Mesendoderm (in vitro differentiated cells): ENCODE data around the gene FAS.
A peak's percentile ranks its signal among the peaks of the same experiment; 100 is the strongest.
"Not testable (repeated sequence)": the region's sequence is repeated elsewhere in the genome, so short reads cannot be mapped to it uniquely, and the experiment has no call there.

Source experiments
- DNase-seq: peaks from one replicate; pipeline ENCODE4 v3.0.0; 2013
- H2AK5ac ChIP-seq: 2 replicates; pipeline ENCODE4 v1.6.1; 2013; ENCODE audit warnings: low read length, inconsistent platforms
- H2BK120ac ChIP-seq: 2 replicates; pipeline ENCODE4 v1.6.1; 2013; ENCODE audit warnings: low read depth, mild to moderate bottlenecking, low read length, moderate library complexity, mixed read lengths
- H2BK15ac ChIP-seq: replicated peaks from 2 replicates; pipeline ENCODE4 v1.6.1; 2013; ENCODE audit warnings: low read depth, mild to moderate bottlenecking, moderate library complexity
- H2BK5ac ChIP-seq: 2 replicates; pipeline ENCODE4 v1.6.1; 2013; ENCODE audit warnings: low read length, inconsistent platforms
- H3K18ac ChIP-seq: 2 replicates; pipeline ENCODE4 v1.6.1; 2013; ENCODE audit warnings: mild to moderate bottlenecking, low read length, mixed read lengths
- H3K23ac ChIP-seq: one replicate; pipeline ENCODE4 v1.6.1; 2013; ENCODE audit warnings: low read length
- H3K27ac ChIP-seq: 2 replicates; pipeline ENCODE4 v1.5.1; 2013; ENCODE audit warnings: low read depth, mild to moderate bottlenecking, inconsistent platforms, low read length, moderate library complexity
- H3K27me3 ChIP-seq: 2 replicates; pipeline ENCODE4 v1.6.1; 2013; ENCODE audit warnings: low read length, control low read depth, mild to moderate bottlenecking, inconsistent platforms; ENCODE audit not compliant: insufficient read depth, poor library complexity
- H3K36me3 ChIP-seq: 2 replicates; pipeline ENCODE4 v1.6.1; 2013; ENCODE audit warnings: low read length, inconsistent platforms; ENCODE audit not compliant: control insufficient read depth, insufficient read depth
- H3K4ac ChIP-seq: one replicate; pipeline ENCODE4 v1.6.1; 2013; ENCODE audit warnings: low read depth, mild to moderate bottlenecking, low read length, moderate library complexity
- H3K4me1 ChIP-seq: 2 replicates; pipeline ENCODE4 v1.6.1; 2013; ENCODE audit warnings: low read depth, low read length, inconsistent platforms; ENCODE audit not compliant: control insufficient read depth
- H3K4me2 ChIP-seq: 2 replicates; pipeline ENCODE4 v1.6.1; 2013; ENCODE audit warnings: low read length
- H3K4me3 ChIP-seq: 2 replicates; pipeline ENCODE4 v1.5.1; 2013; ENCODE audit warnings: mild to moderate bottlenecking, low read length
- H3K56ac ChIP-seq: one replicate; pipeline ENCODE4 v1.6.1; 2013; ENCODE audit warnings: low read length
- H3K79me1 ChIP-seq: 2 replicates; pipeline ENCODE4 v1.6.1; 2013; ENCODE audit warnings: low read length, inconsistent platforms
- H3K79me2 ChIP-seq: 2 replicates; pipeline ENCODE4 v1.6.1; 2013; ENCODE audit warnings: mild to moderate bottlenecking, low read length; ENCODE audit not compliant: control insufficient read depth, insufficient read depth
- H3K9ac ChIP-seq: 2 replicates; pipeline ENCODE4 v1.6.1; 2013; ENCODE audit warnings: low read length, inconsistent platforms
- H4K5ac ChIP-seq: one replicate; pipeline ENCODE4 v1.6.1; 2013; ENCODE audit warnings: low read length
- H4K8ac ChIP-seq: one replicate; pipeline ENCODE4 v1.6.1; 2013; ENCODE audit warnings: low read depth, mild to moderate bottlenecking, control low read depth, low read length, moderate library complexity
- WGBS: extraction: QIAGEN DNeasy Blood & Tissue Kit; methylation state at CpG from one replicate; pipeline ENCODE4 v1.1.7; 2013; ENCODE audit warnings: low lambda C conversion rate, missing lambda C conversion rate; ENCODE audit not compliant: insufficient coverage; ENCODE audit errors: extremely low coverage; 5-methylcytosine and 5-hydroxymethylcytosine counted together

Gene FAS

DNA sequence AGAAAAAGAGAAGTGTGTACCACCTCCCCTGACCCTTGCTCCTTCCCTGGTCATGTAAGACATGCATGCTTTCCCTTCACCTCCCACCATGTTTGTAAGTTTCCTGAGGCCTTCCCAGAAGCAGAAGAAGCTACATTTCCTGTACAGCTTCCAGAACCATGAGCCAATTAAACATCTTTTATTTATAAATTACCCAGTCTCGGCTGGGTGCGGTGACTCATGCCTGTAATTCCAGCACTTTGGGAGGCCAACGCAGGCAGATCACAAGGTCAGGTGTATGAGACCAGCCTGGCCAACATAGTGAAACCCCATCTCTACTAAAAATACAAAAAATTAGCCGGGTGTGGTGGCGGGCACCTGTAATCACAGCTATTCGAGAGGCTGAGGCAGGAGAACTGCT, 30.9 kb downstream of the FAS start:
- not testable (repeated sequence) for H2AK5ac ChIP-seq, H3K27ac ChIP-seq, H2BK5ac ChIP-seq, H3K23ac ChIP-seq, H3K4me2 ChIP-seq, H3K36me3 ChIP-seq, H3K4me3 ChIP-seq, H3K27me3 ChIP-seq, H4K5ac ChIP-seq, H4K8ac ChIP-seq, H3K18ac ChIP-seq, H3K4ac ChIP-seq, H3K79me2 ChIP-seq, H3K9ac ChIP-seq, H2BK120ac ChIP-seq, H3K4me1 ChIP-seq, H3K56ac ChIP-seq, DNase-seq, H2BK15ac ChIP-seq, H3K79me1 ChIP-seq
- no CpG with 5 or more reads among the region's 6 CpGs for WGBS

DNA sequence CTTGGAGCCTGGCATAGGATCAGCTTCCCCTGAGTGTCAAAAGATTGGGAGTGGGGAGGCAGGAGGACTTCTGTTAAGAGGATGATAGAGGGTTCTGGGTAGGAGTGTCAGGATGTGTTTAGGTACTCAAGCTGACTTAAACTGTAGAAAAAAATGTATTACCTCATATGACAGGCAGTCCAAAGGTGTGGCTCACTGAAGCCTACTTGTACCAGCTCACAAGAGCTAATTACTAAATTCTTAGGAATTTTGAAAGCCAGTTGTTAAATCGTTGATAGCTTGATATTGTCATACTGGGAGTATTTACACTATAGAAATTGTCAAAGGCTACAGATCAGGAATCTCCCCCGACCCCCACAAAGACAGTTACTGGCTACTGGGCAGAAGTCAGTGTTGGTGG, 32.1 kb downstream of the FAS start:
- Histone ChIP-seq H3K56ac (no peak overlapping the region), H3K36me3 (no peaks in the 10 kb centered on the region), H2BK120ac (no peak overlapping the region), H3K27me3 (no peaks in the 10 kb centered on the region), H3K79me1 (no peaks in the 10 kb centered on the region), H3K23ac (no peak overlapping the region), H3K4me3 (no peak overlapping the region), H4K5ac (no peak overlapping the region), H3K4me1 (no peaks in the 10 kb centered on the region), H3K18ac (no peak overlapping the region), H3K9ac (no peak overlapping the region), H2AK5ac (no peak overlapping the region), H2BK15ac (no peak overlapping the region), H2BK5ac (no peak overlapping the region), H3K4ac (no peak overlapping the region), H3K4me2 (no peak overlapping the region), H4K8ac (no peak overlapping the region), H3K27ac (no peak overlapping the region), H3K79me2 (no peaks in the 10 kb centered on the region)
- DNase-seq: no peak
- no CpG with 5 or more reads among the region's 2 CpGs for WGBS

DNA sequence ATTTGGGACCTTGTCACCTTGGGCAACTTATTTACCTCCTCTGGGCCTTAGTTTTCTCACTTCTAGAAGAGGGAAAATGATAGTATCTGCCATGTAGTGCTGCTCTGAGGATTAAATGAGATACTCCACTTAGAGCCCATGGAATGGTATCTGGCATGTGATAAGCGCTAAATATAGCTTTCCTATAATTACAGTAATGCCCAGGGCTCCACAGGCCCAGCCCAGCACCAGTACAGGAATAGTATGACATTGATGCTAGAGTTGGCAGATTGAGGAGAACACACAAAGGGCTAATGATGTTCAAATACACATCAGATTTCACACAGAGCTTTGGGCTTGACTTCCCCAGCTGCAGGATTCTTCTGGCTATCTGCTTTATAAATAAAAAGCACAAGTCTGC, 34.9 kb downstream of the FAS start:
- no CpG with 5 or more reads among the region's 1 CpG for WGBS
- Histone ChIP-seq H3K18ac (no peak overlapping the region), H3K56ac (no peak overlapping the region), H2BK5ac (no peak overlapping the region), H3K4me2 (no peak overlapping the region), H3K27me3 (no peaks in the 10 kb centered on the region), H2BK120ac (no peak overlapping the region), H2AK5ac (no peak overlapping the region), H3K79me2 (no peaks in the 10 kb centered on the region), H4K5ac (no peak overlapping the region), H3K36me3 (no peaks in the 10 kb centered on the region), H3K4me3 (no peak overlapping the region), H3K9ac (no peak overlapping the region), H3K4ac (no peak overlapping the region), H3K79me1 (no peaks in the 10 kb centered on the region), H2BK15ac (no peak overlapping the region), H3K23ac (no peak overlapping the region), H4K8ac (no peak overlapping the region), H3K27ac (no peak overlapping the region), H3K4me1 (no peaks in the 10 kb centered on the region)
- DNase-seq: no peak

DNA sequence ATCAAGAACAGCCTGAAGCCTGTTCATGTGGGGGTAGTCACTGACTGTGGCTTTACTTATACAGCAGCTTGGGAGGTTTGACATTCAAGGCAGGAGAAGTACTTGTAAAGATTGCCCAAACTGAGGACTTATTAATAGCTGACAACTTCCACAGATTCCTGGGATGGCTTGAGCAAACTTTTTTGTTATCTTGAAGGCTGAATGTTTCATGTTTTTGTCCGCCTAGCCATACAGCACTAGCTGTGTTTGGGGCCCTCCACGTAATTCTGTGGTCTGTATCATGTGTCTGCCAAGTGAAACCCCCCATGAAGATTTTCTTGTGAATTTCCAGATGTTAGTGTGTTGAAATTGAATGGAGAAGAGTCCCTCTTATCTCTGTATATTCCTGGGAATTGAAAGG, 38.6 kb downstream of the FAS start:
- Histone ChIP-seq H3K4me1 (peaks cover 5% of the 10 kb centered on the region), H3K4ac (no peak overlapping the region), H3K4me2 (no peak overlapping the region), H3K23ac (no peak overlapping the region), H4K8ac (no peak overlapping the region), H3K9ac (no peak overlapping the region), H4K5ac (no peak overlapping the region), H2BK15ac (no peak overlapping the region), H2AK5ac (no peak overlapping the region), H2BK5ac (no peak overlapping the region), H3K56ac (no peak overlapping the region), H3K27ac (no peak overlapping the region), H3K18ac (no peak overlapping the region), H2BK120ac (no peak overlapping the region), H3K79me1 (no peaks in the 10 kb centered on the region), H3K36me3 (no peaks in the 10 kb centered on the region), H3K79me2 (no peaks in the 10 kb centered on the region), H3K27me3 (no peaks in the 10 kb centered on the region), H3K4me3 (no peak overlapping the region)
- DNase-seq: no peak
- WGBS: no CpG with 5 or more reads among the region's 2 CpGs

- Histone ChIP-seq H3K27me3 (no peaks in the 10 kb centered on the region), H4K5ac (no peak overlapping the region), H2BK5ac (no peak overlapping the region), H2BK15ac (no peak overlapping the region), H3K56ac (no peak overlapping the region), H3K4me3 (no peak overlapping the region), H3K4me2 (no peak overlapping the region), H3K9ac (no peak overlapping the region), H2BK120ac (no peak overlapping the region), H3K79me1 (no peaks in the 10 kb centered on the region), H3K4me1 (peaks cover 5% of the 10 kb centered on the region), H3K4ac (no peak overlapping the region), H3K79me2 (no peaks in the 10 kb centered on the region), H3K18ac (no peak overlapping the region), H3K27ac (no peak overlapping the region), H4K8ac (no peak overlapping the region), H3K23ac (no peak overlapping the region), H2AK5ac (no peak overlapping the region), H3K36me3 (no peaks in the 10 kb centered on the region)
- WGBS: no CpG with 5 or more reads among the region's 8 CpGs
- DNase-seq: peak; percentile 73
Measured at GRCh38 chr10:89029785-89030437, 39.3 kb downstream of the FAS start.

GRCh38 chr10:89030791-89031190, 40.2 kb downstream of the FAS start:
- no CpG with 5 or more reads among the region's 2 CpGs for WGBS
- Histone ChIP-seq H3K27ac (no peak overlapping the region), H3K79me1 (no peaks in the 10 kb centered on the region), H3K36me3 (no peaks in the 10 kb centered on the region), H4K5ac (no peak overlapping the region), H3K4me2 (no peak overlapping the region), H3K4me3 (no peak overlapping the region), H2BK15ac (no peak overlapping the region), H2AK5ac (no peak overlapping the region), H2BK5ac (no peak overlapping the region), H2BK120ac (no peak overlapping the region), H3K27me3 (no peaks in the 10 kb centered on the region), H3K56ac (no peak overlapping the region), H3K23ac (no peak overlapping the region), H3K79me2 (no peaks in the 10 kb centered on the region), H3K4ac (no peak overlapping the region), H4K8ac (no peak overlapping the region), H3K4me1 (peaks cover 5% of the 10 kb centered on the region), H3K18ac (peak overlapping the region; percentile 51), H3K9ac (no peak overlapping the region)
- DNase-seq: peak; percentile 13
